DMS153 treated with DMSO at 0.1 percent for 48 hours (cell line): ENCODE measurements around the gene NAT9.

Source experiments
- DNase-seq: peaks from one replicate; lab custom pipeline; 2025; ENCODE audit not compliant: unreplicated experiment; lab: John Stamatoyannopoulos, UW

The NAT9 gene

GRCh38 chr17:74806334-74806733, 30.2 kb upstream of the NAT9 start:
- DNase-seq = no peak

GRCh38 chr17:74805591-74805991, 29.4 kb upstream of the NAT9 start:
- no peak for DNase-seq

- DNase-seq = no peak
Measured at GRCh38 chr17:74804683-74805082, 28.5 kb upstream of the NAT9 start.

- DNase-seq = no peak
Measured at GRCh38 chr17:74803971-74804370, 27.8 kb upstream of the NAT9 start.

GRCh38 chr17:74803388-74803930, 27.3 kb upstream of the NAT9 start:
- no peak for DNase-seq

GRCh38 chr17:74801896-74802295, 25.8 kb upstream of the NAT9 start:
- no peak for DNase-seq

- no peak for DNase-seq
Measured at GRCh38 chr17:74800531-74800930, 24.4 kb upstream of the NAT9 start.

GRCh38 chr17:74799097-74799496, 23.0 kb upstream of the NAT9 start:
- DNase-seq = no peak

- DNase-seq = no peak
Measured at GRCh38 chr17:74798239-74798707, 22.1 kb upstream of the NAT9 start.

GRCh38 chr17:74797824-74798223, 21.7 kb upstream of the NAT9 start:
- DNase-seq = no peak

- DNase-seq = no peak
Measured at GRCh38 chr17:74796866-74797265, 20.7 kb upstream of the NAT9 start.

GRCh38 chr17:74796211-74796610, 20.1 kb upstream of the NAT9 start:
- no peak for DNase-seq

GRCh38 chr17:74795327-74796020, 19.3 kb upstream of the NAT9 start:
- DNase-seq = no peak

- no peak for DNase-seq
Measured at GRCh38 chr17:74792586-74793105, 16.5 kb upstream of the NAT9 start.

GRCh38 chr17:74790161-74791058, 14.3 kb upstream of the NAT9 start:
- DNase-seq = no peak

GRCh38 chr17:74786431-74787055, 10.4 kb upstream of the NAT9 start:
- no peak for DNase-seq

- DNase-seq = no peak
Measured at GRCh38 chr17:74785981-74786360, 9.8 kb upstream of the NAT9 start.

- no peak for DNase-seq
Measured at GRCh38 chr17:74785096-74785980, 9.2 kb upstream of the NAT9 start.

- DNase-seq = no peak
Measured at GRCh38 chr17:74784125-74784810, 8.1 kb upstream of the NAT9 start.

- DNase-seq = no peak
Measured at GRCh38 chr17:74782571-74782970, 6.4 kb upstream of the NAT9 start.
